ENCODE data around the gene DCAF7. TPM values are rescaled to one million over a fixed set of nuclear protein-coding genes. Genes with fewer than 3 reads are reported as not detected.

The DCAF7 gene
- total and polyA plus RNA-seq, 2 donors = 19.8 to 26.0 TPM

- Histone ChIP-seq H3K36me3 (ENCODE audit: control insufficient read depth in 2 of 2, insufficient read depth in 2 of 2, low read length in 1 of 2) (no peaks in the 10 kb centered on the region), H3K4me1 (ENCODE audit: control insufficient read depth in 2 of 2, insufficient read depth in 2 of 2, low read length in 2 of 2) (no peaks in the 10 kb centered on the region)
- 90% methylated on average over 7 of the region's 7 CpGs for WGBS
Measured at GRCh38 chr17:63512896-63513644, 37.2 kb upstream of the DCAF7 start.

GRCh38 chr17:63514477-63514876 is 35.8 kb upstream of the DCAF7 start:
- no peak for DNase-seq (ENCODE audit: low read depth in 6 of 9, low spot score in 9 of 9)
- Histone ChIP-seq H3K36me3 (ENCODE audit: control insufficient read depth in 2 of 2, insufficient read depth in 2 of 2, low read length in 1 of 2) (no peaks in the 10 kb centered on the region), H3K9me3 (ENCODE audit: control insufficient read depth in 2 of 2, insufficient read depth in 1 of 2, low read length in 1 of 2) (no peaks in the 10 kb centered on the region), H3K4me1 (ENCODE audit: control insufficient read depth in 2 of 2, insufficient read depth in 2 of 2, low read length in 2 of 2) (no peaks in the 10 kb centered on the region), H3K4me3 (ENCODE audit: low read length in 2 of 2) (no peak overlapping the region), H3K27me3 (ENCODE audit: control insufficient read depth in 2 of 2, insufficient read depth in 1 of 2, low read length in 1 of 2) (peaks cover 0 to 2% of the 10 kb centered on the region in 2 donors), H3K27ac (ENCODE audit: low read depth in 1 of 2, low read length in 1 of 2) (no peak overlapping the region)
- 93% methylated on average over 3 of the region's 3 CpGs for WGBS

More at GRCh38 chr17:63512896-63513644, 37.2 kb upstream of the DCAF7 start:
- no peak overlapping the region for H3K4me3 ChIP-seq (ENCODE audit: low read length in 2 of 2)
- H3K9me3 ChIP-seq (ENCODE audit: control insufficient read depth in 2 of 2, insufficient read depth in 1 of 2, low read length in 1 of 2) = no peaks in the 10 kb centered on the region
- no peaks in the 10 kb centered on the region for H3K27me3 ChIP-seq (ENCODE audit: control insufficient read depth in 2 of 2, insufficient read depth in 1 of 2, low read length in 1 of 2)
- no peak for DNase-seq (ENCODE audit: low read depth in 6 of 9, low spot score in 9 of 9)
- H3K27ac ChIP-seq (ENCODE audit: low read depth in 1 of 2, low read length in 1 of 2) = no peak overlapping the region

- H3K4me1 ChIP-seq (ENCODE audit: control insufficient read depth in 2 of 2, insufficient read depth in 2 of 2, low read length in 2 of 2) = no peaks in the 10 kb centered on the region
- no peaks in the 10 kb centered on the region for H3K36me3 ChIP-seq (ENCODE audit: control insufficient read depth in 2 of 2, insufficient read depth in 2 of 2, low read length in 1 of 2)
- H3K4me3 ChIP-seq (ENCODE audit: low read length in 2 of 2) = no peak overlapping the region
- peaks cover 0 to 4% of the 10 kb centered on the region in 2 donors for H3K27me3 ChIP-seq (ENCODE audit: control insufficient read depth in 2 of 2, insufficient read depth in 1 of 2, low read length in 1 of 2)
- no peaks in the 10 kb centered on the region for H3K9me3 ChIP-seq (ENCODE audit: control insufficient read depth in 2 of 2, insufficient read depth in 1 of 2, low read length in 1 of 2)
- no peak for DNase-seq (ENCODE audit: low read depth in 6 of 9, low spot score in 9 of 9)
- WGBS = 85% methylated on average over 2 of the region's 2 CpGs
- H3K27ac ChIP-seq (ENCODE audit: low read depth in 1 of 2, low read length in 1 of 2) = no peak overlapping the region
Measured at GRCh38 chr17:63514974-63515373, 35.3 kb upstream of the DCAF7 start.

GRCh38 chr17:63515426-63515825 is 34.9 kb upstream of the DCAF7 start:
- H3K36me3 ChIP-seq (ENCODE audit: control insufficient read depth in 2 of 2, insufficient read depth in 2 of 2, low read length in 1 of 2) = no peaks in the 10 kb centered on the region
- peaks cover 0 to 5% of the 10 kb centered on the region in 2 donors for H3K27me3 ChIP-seq (ENCODE audit: control insufficient read depth in 2 of 2, insufficient read depth in 1 of 2, low read length in 1 of 2)
- no peak overlapping the region for H3K4me3 ChIP-seq (ENCODE audit: low read length in 2 of 2)
- H3K27ac ChIP-seq (ENCODE audit: low read depth in 1 of 2, low read length in 1 of 2) = no peak overlapping the region
- DNase-seq (ENCODE audit: low read depth in 6 of 9, low spot score in 9 of 9) = no peak
- no peaks in the 10 kb centered on the region for H3K4me1 ChIP-seq (ENCODE audit: control insufficient read depth in 2 of 2, insufficient read depth in 2 of 2, low read length in 2 of 2)
- H3K9me3 ChIP-seq (ENCODE audit: control insufficient read depth in 2 of 2, insufficient read depth in 1 of 2, low read length in 1 of 2) = no peaks in the 10 kb centered on the region
- WGBS = 73% methylated on average over 1 of the region's 1 CpG

- Histone ChIP-seq H3K9me3 (ENCODE audit: control insufficient read depth in 2 of 2, insufficient read depth in 1 of 2, low read length in 1 of 2) (no peaks in the 10 kb centered on the region), H3K27ac (ENCODE audit: low read depth in 1 of 2, low read length in 1 of 2) (no peak overlapping the region), H3K27me3 (ENCODE audit: control insufficient read depth in 2 of 2, insufficient read depth in 1 of 2, low read length in 1 of 2) (peaks cover 0 to 15% of the 10 kb centered on the region in 2 donors), H3K4me1 (ENCODE audit: control insufficient read depth in 2 of 2, insufficient read depth in 2 of 2, low read length in 2 of 2) (no peaks in the 10 kb centered on the region), H3K4me3 (ENCODE audit: low read length in 2 of 2) (no peak overlapping the region), H3K36me3 (ENCODE audit: control insufficient read depth in 2 of 2, insufficient read depth in 2 of 2, low read length in 1 of 2) (no peaks in the 10 kb centered on the region)
- 85% methylated on average over 6 of the region's 6 CpGs for WGBS
- no peak for DNase-seq (ENCODE audit: low read depth in 6 of 9, low spot score in 9 of 9)
Measured at GRCh38 chr17:63516910-63517824, 33.1 kb upstream of the DCAF7 start.

- Histone ChIP-seq H3K27me3 (ENCODE audit: control insufficient read depth in 2 of 2, insufficient read depth in 1 of 2, low read length in 1 of 2) (peaks cover 0 to 20% of the 10 kb centered on the region in 2 donors), H3K9me3 (ENCODE audit: control insufficient read depth in 2 of 2, insufficient read depth in 1 of 2, low read length in 1 of 2) (no peaks in the 10 kb centered on the region), H3K27ac (ENCODE audit: low read depth in 1 of 2, low read length in 1 of 2) (no peak overlapping the region), H3K4me3 (ENCODE audit: low read length in 2 of 2) (no peak overlapping the region), H3K36me3 (ENCODE audit: control insufficient read depth in 2 of 2, insufficient read depth in 2 of 2, low read length in 1 of 2) (no peaks in the 10 kb centered on the region), H3K4me1 (ENCODE audit: control insufficient read depth in 2 of 2, insufficient read depth in 2 of 2, low read length in 2 of 2) (no peaks in the 10 kb centered on the region)
- WGBS = 82% methylated on average over 8 of the region's 8 CpGs
- no peak for DNase-seq (ENCODE audit: low read depth in 6 of 9, low spot score in 9 of 9)
Measured at GRCh38 chr17:63517825-63518534, 32.3 kb upstream of the DCAF7 start.

GRCh38 chr17:63519116-63519881 is 31.0 kb upstream of the DCAF7 start:
- H3K36me3 ChIP-seq (ENCODE audit: control insufficient read depth in 2 of 2, insufficient read depth in 2 of 2, low read length in 1 of 2) = no peaks in the 10 kb centered on the region
- H3K27ac ChIP-seq (ENCODE audit: low read depth in 1 of 2, low read length in 1 of 2) = no peak overlapping the region
- DNase-seq (ENCODE audit: low read depth in 6 of 9, low spot score in 9 of 9) = no peak
- peaks cover 0 to 32% of the 10 kb centered on the region in 2 donors for H3K27me3 ChIP-seq (ENCODE audit: control insufficient read depth in 2 of 2, insufficient read depth in 1 of 2, low read length in 1 of 2)
- 83% methylated on average over 1 of the region's 1 CpG for WGBS
- H3K4me3 ChIP-seq (ENCODE audit: low read length in 2 of 2) = no peak overlapping the region
- H3K4me1 ChIP-seq (ENCODE audit: control insufficient read depth in 2 of 2, insufficient read depth in 2 of 2, low read length in 2 of 2) = peaks cover 3 to 5% of the 10 kb centered on the region in 2 donors
- peaks cover 0 to 4% of the 10 kb centered on the region in 2 donors for H3K9me3 ChIP-seq (ENCODE audit: control insufficient read depth in 2 of 2, insufficient read depth in 1 of 2, low read length in 1 of 2)

- no peak for DNase-seq (ENCODE audit: low read depth in 6 of 9, low spot score in 9 of 9)
- H3K27ac ChIP-seq (ENCODE audit: low read depth in 1 of 2, low read length in 1 of 2) = no peak overlapping the region
- peaks cover 0 to 5% of the 10 kb centered on the region in 2 donors for H3K9me3 ChIP-seq (ENCODE audit: control insufficient read depth in 2 of 2, insufficient read depth in 1 of 2, low read length in 1 of 2)
- H3K4me1 ChIP-seq (ENCODE audit: control insufficient read depth in 2 of 2, insufficient read depth in 2 of 2, low read length in 2 of 2) = peaks cover 3 to 5% of the 10 kb centered on the region in 2 donors
- no peaks in the 10 kb centered on the region for H3K36me3 ChIP-seq (ENCODE audit: control insufficient read depth in 2 of 2, insufficient read depth in 2 of 2, low read length in 1 of 2)
- no peak overlapping the region for H3K4me3 ChIP-seq (ENCODE audit: low read length in 2 of 2)
- 61% methylated on average over 5 of the region's 5 CpGs for WGBS
- H3K27me3 ChIP-seq (ENCODE audit: control insufficient read depth in 2 of 2, insufficient read depth in 1 of 2, low read length in 1 of 2) = peaks cover 0 to 41% of the 10 kb centered on the region in 2 donors
Measured at GRCh38 chr17:63519972-63520882, 30.1 kb upstream of the DCAF7 start.
